HEK293 (cell line): ENCODE measurements around the gene RBFOX1.

Source experiments
- CTCF ChIA-PET: fragments of 350-600 bp; formaldehyde crosslinking; extraction: SDS; loops from one replicate; lab custom pipeline; 2021; ENCODE audit warnings: antibody characterized with exemption; lab: Yijun Ruan, JAX
- POLR2A ChIA-PET: fragments of 300-600 bp; formaldehyde crosslinking; extraction: SDS; loops from one replicate; lab custom pipeline; 2020; ENCODE audit warnings: antibody characterized with exemption, inconsistent platforms; lab: Yijun Ruan, JAX
- H3K27ac ChIP-seq: fragments of 200-500 bp; sonication (Bioruptor generic); 2 replicates; pipeline ENCODE4 v1.5.1; 2014; ENCODE audit warnings: low read depth, low read length, control low read depth, inconsistent platforms; ENCODE audit errors: extremely low read depth
- H3K36me3 ChIP-seq, 2 experiments: fragments of 200-500 bp in 1 of 2; sonication (Bioruptor generic) in 1 of 2; 1 replicate in 1 of 2; 2 replicates in 1 of 2; pipeline ENCODE4 v1.5.1; 2014 to 2017; ENCODE audit warnings: inconsistent platforms in 2 of 2, low read length in 2 of 2; ENCODE audit not compliant: control insufficient read depth in 2 of 2, insufficient read depth in 1 of 2
- H3K4me1 ChIP-seq: fragments of 200-500 bp; sonication (Bioruptor generic); 2 replicates; pipeline ENCODE4 v1.5.1; 2014; ENCODE audit warnings: mild to moderate bottlenecking, low read length, inconsistent platforms; ENCODE audit not compliant: control insufficient read depth, insufficient read depth
- H3K4me3 ChIP-seq: 2 replicates; pipeline ENCODE4 v1.5.1; 2011; ENCODE audit warnings: low read depth, mild to moderate bottlenecking, control low read depth, low read length, moderate library complexity
- H3K9me3 ChIP-seq: fragments of 200-500 bp; sonication (Bioruptor generic); 2 replicates; pipeline ENCODE4 v1.5.1; 2014; ENCODE audit warnings: low read depth, low read length, inconsistent platforms; ENCODE audit not compliant: control insufficient read depth, insufficient read depth
- BCL11B ChIP-seq: fragments of 450-650 bp; formaldehyde crosslinking; IDR thresholded peaks from 2 replicates; pipeline ENCODE4 v1.5.1; 2016; ENCODE audit warnings: low read depth, missing biosample characterization, missing genetic modification characterization
- HOXA7 ChIP-seq: sonication (generic); formaldehyde crosslinking; IDR thresholded peaks from 2 replicates; pipeline ENCODE4 v1.8.1; 2022; ENCODE audit warnings: missing genetic modification reagents, borderline replicate concordance
- HOXC10 ChIP-seq: sonication (generic); formaldehyde crosslinking; IDR thresholded peaks from 2 replicates; pipeline ENCODE4 v1.8.1; 2023; ENCODE audit warnings: mild to moderate bottlenecking, missing genetic modification reagents
- KLF1 ChIP-seq: fragments of 450-650 bp; formaldehyde crosslinking; IDR thresholded peaks from 2 replicates; pipeline ENCODE4 v1.5.1; 2016; ENCODE audit warnings: missing biosample characterization, missing genetic modification characterization
- KLF7 ChIP-seq: fragments of 450-650 bp; formaldehyde crosslinking; IDR thresholded peaks from 2 replicates; pipeline ENCODE4 v1.5.1; 2016; ENCODE audit warnings: missing biosample characterization, missing genetic modification characterization, borderline replicate concordance
- OVOL3 ChIP-seq: fragments of 450-650 bp; formaldehyde crosslinking; IDR thresholded peaks from 2 replicates; pipeline ENCODE4 v1.5.1; 2016; ENCODE audit warnings: missing biosample characterization, missing genetic modification characterization
- PRDM1 ChIP-seq: fragments of 450-650 bp; formaldehyde crosslinking; IDR thresholded peaks from 2 replicates; pipeline ENCODE4; 2016; ENCODE audit warnings: missing biosample characterization, missing genetic modification characterization
- TRIM28 ChIP-seq: IDR thresholded peaks from 2 replicates; pipeline ENCODE4 v1.6.1; 2011; ENCODE audit warnings: low read length, control low read depth, borderline replicate concordance
- YY1 ChIP-seq: fragments of 450-650 bp; formaldehyde crosslinking; IDR thresholded peaks from 2 replicates; pipeline ENCODE4 v1.5.1; 2018; ENCODE audit warnings: missing biosample characterization, missing genetic modification characterization
- ZBTB1 ChIP-seq: fragments of 450-650 bp; formaldehyde crosslinking; IDR thresholded peaks from 2 replicates; pipeline ENCODE4 v1.5.1; 2016; ENCODE audit warnings: missing biosample characterization, missing genetic modification characterization
- ZNF140 ChIP-seq: fragments of 450-650 bp; formaldehyde crosslinking; IDR thresholded peaks from 2 replicates; pipeline ENCODE4 v1.5.1; 2016; ENCODE audit warnings: missing biosample characterization, missing genetic modification characterization
- ZNF148 ChIP-seq: fragments of 450-650 bp; formaldehyde crosslinking; IDR thresholded peaks from 2 replicates; pipeline ENCODE4 v1.5.0; 2017; ENCODE audit warnings: missing biosample characterization, missing genetic modification characterization, borderline replicate concordance
- ZNF16 ChIP-seq: fragments of 450-650 bp; formaldehyde crosslinking; IDR thresholded peaks from 2 replicates; pipeline ENCODE4 v1.5.1; 2016; ENCODE audit warnings: low read depth, missing biosample characterization, missing genetic modification characterization
- ZNF18 ChIP-seq: fragments of 450-650 bp; formaldehyde crosslinking; IDR thresholded peaks from 2 replicates; pipeline ENCODE4 v1.5.1; 2016; ENCODE audit warnings: missing biosample characterization, missing genetic modification characterization
- ZNF184 ChIP-seq: fragments of 450-650 bp; IDR thresholded peaks from 2 replicates; pipeline ENCODE4 v1.5.1; 2018; ENCODE audit warnings: missing biosample characterization, mild to moderate bottlenecking, missing genetic modification characterization
- ZNF529 ChIP-seq: fragments of 450-650 bp; formaldehyde crosslinking; IDR thresholded peaks from 2 replicates; pipeline ENCODE4 v1.5.1; 2017; ENCODE audit warnings: missing genetic modification characterization, missing biosample characterization; ENCODE audit not compliant: insufficient replicate concordance
- ZNF571 ChIP-seq: fragments of 450-650 bp; formaldehyde crosslinking; IDR thresholded peaks from 2 replicates; pipeline ENCODE4 v1.5.0; 2017; ENCODE audit warnings: missing biosample characterization, missing genetic modification characterization
- ZNF596 ChIP-seq: fragments of 450-650 bp; IDR thresholded peaks from 2 replicates; pipeline ENCODE4 v1.5.0; 2018; ENCODE audit warnings: missing biosample characterization, mild to moderate bottlenecking, missing genetic modification characterization, moderate library complexity
- ZNF610 ChIP-seq: fragments of 450-650 bp; formaldehyde crosslinking; IDR thresholded peaks from 2 replicates; pipeline ENCODE4 v1.5.1; 2016; ENCODE audit warnings: missing biosample characterization, missing genetic modification characterization, borderline replicate concordance
- ZNF776 ChIP-seq: fragments of 450-650 bp; formaldehyde crosslinking; IDR thresholded peaks from 2 replicates; pipeline ENCODE4 v1.5.0; 2017; ENCODE audit warnings: missing biosample characterization, missing genetic modification characterization, borderline replicate concordance
- ZSCAN16 ChIP-seq: fragments of 450-650 bp; formaldehyde crosslinking; IDR thresholded peaks from 2 replicates; pipeline ENCODE4 v1.5.1; 2016; ENCODE audit warnings: missing biosample characterization, missing genetic modification characterization
- ZSCAN18 ChIP-seq: fragments of 450-650 bp; formaldehyde crosslinking; IDR thresholded peaks from 2 replicates; pipeline ENCODE4 v1.5.1; 2016; ENCODE audit warnings: missing biosample characterization, missing genetic modification characterization
- ZSCAN4 ChIP-seq: fragments of 450-650 bp; formaldehyde crosslinking; IDR thresholded peaks from 2 replicates; pipeline ENCODE4 v1.5.1; 2017; ENCODE audit warnings: missing biosample characterization, missing genetic modification characterization

RBFOX1 gene

GRCh38 chr16:7376227-7376626, 43.6 kb downstream of the RBFOX1 start (continued):
- TF ChIP-seq ZNF776 (tag by site-specific recombination) = no peak
- TF ChIP-seq ZNF140 (tag by site-specific recombination) = no peak
- TF ChIP-seq OVOL3 (tag by site-specific recombination) = no peak
- no peak for TF ChIP-seq ZNF18 (tag by site-specific recombination)
- no peak for TF ChIP-seq BCL11B (tag by site-specific recombination)
- TF ChIP-seq, all 188 proteins: peak for 0

GRCh38 chr16:7377231-7377630, 44.6 kb downstream of the RBFOX1 start:
- POLR2A ChIA-PET = no interaction called here
- H3K36me3 ChIP-seq = no peaks in the 10 kb centered on the region
- TF ChIP-seq ZSCAN18 (tag by site-specific recombination) = no peak
- no peak for TF ChIP-seq ZNF16 (tag by site-specific recombination)
- TF ChIP-seq ZNF596 (tag by site-specific recombination) = no peak

GRCh38 chr16:7378024-7378695, 45.5 kb downstream of the RBFOX1 start:
- ChIA-PET CTCF (no interaction called here), POLR2A (no interaction called here)
- H3K4me3 ChIP-seq = no peak overlapping the region
- no peak overlapping the region for H3K27ac ChIP-seq
- H3K9me3 ChIP-seq = no peaks in the 10 kb centered on the region
- no peaks in the 10 kb centered on the region for H3K4me1 ChIP-seq
- TF ChIP-seq KLF1 (tag by site-specific recombination) (no peak), ZNF571 (tag by site-specific recombination) (no peak), PRDM1 (tag by site-specific recombination) (no peak), TRIM28 (no peak), HOXA7 (CRISPR knock-in tag) (no peak), ZSCAN16 (tag by site-specific recombination) (no peak), YY1 (no peak), ZNF610 (tag by site-specific recombination) (no peak), ZNF529 (tag by site-specific recombination) (no peak), ZNF184 (tag by site-specific recombination) (no peak), HOXC10 (CRISPR knock-in tag) (no peak), KLF7 (tag by site-specific recombination) (no peak), ZBTB1 (tag by site-specific recombination) (no peak), ZNF148 (tag by site-specific recombination) (no peak), ZSCAN4 (tag by site-specific recombination) (no peak)
- no peaks in the 10 kb centered on the region for H3K36me3 ChIP-seq

More at GRCh38 chr16:7377231-7377630, 44.6 kb downstream of the RBFOX1 start:
- Histone ChIP-seq H3K27ac (no peak overlapping the region), H3K9me3 (no peaks in the 10 kb centered on the region), H3K4me3 (no peak overlapping the region), H3K4me1 (no peaks in the 10 kb centered on the region)
- CTCF ChIA-PET = no interaction called here
